Esophagus (tissue), 2 donors: ENCODE results near the gene CAPN9. TPM values are rescaled to one million over a fixed set of nuclear protein-coding genes. Genes with fewer than 3 reads are reported as not detected.

ENCODE experiments used
- H3K27ac ChIP-seq, 2 donors: one replicate each; pipeline ENCODE4 v1.5.1; 2013; ENCODE audit warnings: low read depth in 2 of 2, mild to moderate bottlenecking in 2 of 2, inconsistent platforms in 1 of 2, low read length in 1 of 2, moderate library complexity in 1 of 2
- H3K27me3 ChIP-seq, 2 donors: one replicate each; pipeline ENCODE4 v1.6.1; 2013; ENCODE audit warnings: low read length in 2 of 2, control low read depth in 1 of 2, mild to moderate bottlenecking in 1 of 2; ENCODE audit not compliant: insufficient read depth in 2 of 2, control insufficient read depth in 1 of 2
- H3K36me3 ChIP-seq, 2 donors: one replicate each; pipeline ENCODE4 v1.6.1; 2013; ENCODE audit warnings: low read length in 1 of 2; ENCODE audit not compliant: control insufficient read depth in 2 of 2, insufficient read depth in 2 of 2
- H3K4me1 ChIP-seq, 2 donors: one replicate each; pipeline ENCODE4 v1.6.1; 2013; ENCODE audit warnings: low read length in 1 of 2; ENCODE audit not compliant: control insufficient read depth in 2 of 2, insufficient read depth in 2 of 2
- H3K4me3 ChIP-seq, 2 donors: one replicate each; pipeline ENCODE4 v1.5.1; 2013; ENCODE audit warnings: low read length in 2 of 2, mild to moderate bottlenecking in 2 of 2, low read depth in 1 of 2, moderate library complexity in 1 of 2
- H3K9me3 ChIP-seq, 2 donors: one replicate each; pipeline ENCODE4 v1.6.1; 2013; ENCODE audit warnings: mild to moderate bottlenecking in 2 of 2, low read depth in 1 of 2, low read length in 1 of 2, moderate library complexity in 1 of 2; ENCODE audit not compliant: control insufficient read depth in 2 of 2, insufficient read depth in 1 of 2
- WGBS, 2 donors: extraction: QIAGEN DNeasy Blood & Tissue Kit; methylation state at CpG; one replicate each; pipeline ENCODE4 v1.1.7; 2013; 5-methylcytosine and 5-hydroxymethylcytosine counted together
- polyA plus RNA-seq, 2 donors: library from polyadenylated mRNA; stranded (reverse); fragments of 200-250 nt; gene quantifications; one replicate each; pipeline ENCODE4 v1.2.3, GENCODE V29; 2013
- donor health status: healthy with polysubstance abuse.
- donor health status: Bipolar disorder and iron deficiency.

Gene CAPN9
- polyA plus RNA-seq, 2 donors, result 0.06 TPM; not detected in 1

DNA sequence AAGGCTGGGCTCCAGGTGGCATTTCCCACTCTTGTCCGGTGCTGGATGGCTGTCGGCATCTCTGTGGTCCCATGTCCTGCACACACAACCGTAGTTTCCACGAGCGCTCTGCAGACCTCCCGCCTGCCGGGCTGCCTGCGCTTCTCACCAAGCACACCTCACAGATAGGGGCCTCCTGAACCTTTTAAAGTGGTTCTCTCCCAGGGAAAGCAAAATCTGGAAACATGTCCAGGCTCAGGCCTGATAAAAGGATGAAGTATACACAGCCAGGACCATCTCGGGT, 46.2 kb downstream of the CAPN9 start:
- 90 to 94% methylated on average over 9 of the region's 9 CpGs for WGBS, 2 donors
- Histone ChIP-seq H3K27me3 (no peaks in the 10 kb centered on the region), H3K4me3 (no peak overlapping the region), H3K36me3 (no peaks in the 10 kb centered on the region), H3K9me3 (no peaks in the 10 kb centered on the region), H3K4me1 (no peaks in the 10 kb centered on the region), H3K27ac (no peak overlapping the region)

GRCh38 chr1:230794431-230794830, 47.2 kb downstream of the CAPN9 start:
- H3K36me3 ChIP-seq, result no peaks in the 10 kb centered on the region
- no peaks in the 10 kb centered on the region for H3K27me3 ChIP-seq
- 49 to 57% methylated on average over 5 of the region's 5 CpGs for WGBS, 2 donors
- H3K27ac ChIP-seq, result no peak overlapping the region
- H3K4me1 ChIP-seq, result no peaks in the 10 kb centered on the region
- H3K9me3 ChIP-seq, result no peaks in the 10 kb centered on the region
- H3K4me3 ChIP-seq, result no peak overlapping the region

DNA sequence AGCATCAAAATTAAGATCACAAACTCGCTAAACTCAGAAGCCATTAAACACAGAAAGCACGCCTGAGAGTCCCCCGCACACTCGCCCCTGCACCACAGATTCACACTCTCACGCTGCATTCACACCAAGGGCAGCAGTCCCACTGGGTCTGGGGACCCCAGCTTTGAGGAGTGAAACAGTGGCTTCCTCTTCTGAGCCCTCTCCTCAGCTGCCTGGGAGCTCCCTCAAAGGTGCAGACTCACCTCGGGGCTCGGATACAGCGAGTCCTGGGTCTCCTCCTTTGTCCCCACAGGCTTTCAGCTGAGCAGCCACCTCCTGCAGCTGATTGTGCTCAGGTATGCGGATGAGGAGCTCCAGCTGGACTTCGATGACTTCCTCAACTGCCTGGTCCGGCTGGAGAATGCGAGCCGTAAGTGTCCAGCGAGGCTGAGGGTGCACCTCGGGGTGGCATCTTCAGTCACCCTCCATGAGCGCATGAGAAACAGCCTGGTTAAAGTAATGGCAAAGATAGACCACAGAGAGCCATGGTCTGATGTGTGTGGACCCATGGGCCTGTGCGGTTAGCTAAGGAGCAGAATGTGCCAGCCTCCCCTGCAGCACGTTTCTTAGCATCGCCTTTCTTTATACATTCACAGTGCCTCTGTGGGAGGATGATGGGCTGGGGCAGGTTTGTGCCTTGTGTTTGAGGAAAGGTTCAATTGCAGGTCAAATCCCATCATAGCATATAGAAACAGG, 47.9 kb downstream of the CAPN9 start:
- Histone ChIP-seq H3K4me1 (no peaks in the 10 kb centered on the region), H3K36me3 (no peaks in the 10 kb centered on the region), H3K27ac (no peak overlapping the region), H3K27me3 (no peaks in the 10 kb centered on the region), H3K4me3 (no peak overlapping the region), H3K9me3 (no peaks in the 10 kb centered on the region)
- WGBS, 2 donors, result 86 to 87% methylated on average over 19 of the region's 19 CpGs

- H3K36me3 ChIP-seq, result no peaks in the 10 kb centered on the region
- H3K27me3 ChIP-seq, result no peaks in the 10 kb centered on the region
- H3K4me1 ChIP-seq, result no peaks in the 10 kb centered on the region
- H3K27ac ChIP-seq, result no peak overlapping the region
- WGBS, 2 donors, result 38 to 59% methylated on average over 2 of the region's 2 CpGs
- no peaks in the 10 kb centered on the region for H3K9me3 ChIP-seq
- no peak overlapping the region for H3K4me3 ChIP-seq
Measured at GRCh38 chr1:230796626-230797025, 49.4 kb downstream of the CAPN9 start.

- Histone ChIP-seq H3K36me3 (no peaks in the 10 kb centered on the region), H3K27ac (no peak overlapping the region), H3K27me3 (no peaks in the 10 kb centered on the region), H3K4me3 (no peak overlapping the region), H3K4me1 (no peaks in the 10 kb centered on the region), H3K9me3 (no peaks in the 10 kb centered on the region)
- 73 to 74% methylated on average over 13 of the region's 13 CpGs for WGBS, 2 donors
Measured at GRCh38 chr1:230797376-230797920, 50.3 kb downstream of the CAPN9 start.

DNA sequence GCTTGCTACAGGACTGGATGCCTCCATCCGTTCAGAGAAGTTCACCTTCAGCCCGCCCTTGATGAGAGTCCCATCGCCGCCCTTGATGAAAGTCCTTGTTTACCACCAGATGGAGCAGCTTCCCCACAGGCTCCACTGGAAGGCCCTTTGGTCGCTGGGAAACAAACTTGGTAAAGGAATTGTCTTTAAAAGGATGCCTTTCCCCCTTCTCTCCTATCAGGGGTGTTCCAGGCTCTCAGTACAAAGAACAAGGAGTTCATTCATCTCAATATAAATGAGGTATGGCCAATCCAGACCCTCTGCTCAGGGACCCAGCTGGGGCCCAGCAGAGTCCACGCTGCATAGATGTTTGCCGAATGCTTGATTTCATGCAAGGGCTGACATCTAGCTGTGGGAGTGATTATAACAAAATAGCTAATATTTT, 50.8 kb downstream of the CAPN9 start:
- Histone ChIP-seq H3K36me3 (no peaks in the 10 kb centered on the region), H3K4me1 (no peaks in the 10 kb centered on the region), H3K4me3 (no peak overlapping the region), H3K9me3 (no peaks in the 10 kb centered on the region), H3K27ac (no peak overlapping the region), H3K27me3 (no peaks in the 10 kb centered on the region)
- WGBS, 2 donors, result 26 to 33% methylated on average over 7 of the region's 7 CpGs

DNA sequence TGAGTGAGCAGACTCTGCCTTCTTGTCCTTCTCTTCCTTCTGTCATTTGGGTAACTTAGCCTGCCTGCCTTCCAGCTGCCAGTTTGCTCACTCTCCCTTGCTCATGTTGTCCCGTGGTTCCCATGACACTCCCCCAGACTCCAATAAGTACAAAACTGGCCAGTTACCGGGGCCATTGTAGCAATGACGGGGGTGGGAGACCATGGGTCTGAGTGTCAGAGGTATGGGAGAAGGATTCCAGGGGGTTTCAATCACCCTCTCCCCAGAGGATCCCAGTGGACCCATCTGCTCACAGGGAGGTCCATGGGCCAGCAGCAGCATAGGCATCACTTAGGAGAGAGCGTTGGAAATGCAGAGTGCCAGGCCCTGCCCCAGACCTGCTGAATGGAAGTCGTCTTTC, 51.3 kb downstream of the CAPN9 start:
- no peaks in the 10 kb centered on the region for H3K9me3 ChIP-seq
- H3K4me1 ChIP-seq, result no peaks in the 10 kb centered on the region
- WGBS, 2 donors, result 79 to 86% methylated on average over 5 of the region's 5 CpGs
- no peak overlapping the region for H3K4me3 ChIP-seq
- H3K36me3 ChIP-seq, result no peaks in the 10 kb centered on the region
- H3K27me3 ChIP-seq, result no peaks in the 10 kb centered on the region
- no peak overlapping the region for H3K27ac ChIP-seq

GRCh38 chr1:230800891-230801840, 54.0 kb downstream of the CAPN9 start:
- Histone ChIP-seq H3K9me3 (no peaks in the 10 kb centered on the region), H3K4me3 (no peak overlapping the region), H3K4me1 (no peaks in the 10 kb centered on the region), H3K36me3 (no peaks in the 10 kb centered on the region), H3K27me3 (no peaks in the 10 kb centered on the region), H3K27ac (no peak overlapping the region)
- 78 to 80% methylated on average over 9 of the region's 9 CpGs for WGBS, 2 donors

DNA sequence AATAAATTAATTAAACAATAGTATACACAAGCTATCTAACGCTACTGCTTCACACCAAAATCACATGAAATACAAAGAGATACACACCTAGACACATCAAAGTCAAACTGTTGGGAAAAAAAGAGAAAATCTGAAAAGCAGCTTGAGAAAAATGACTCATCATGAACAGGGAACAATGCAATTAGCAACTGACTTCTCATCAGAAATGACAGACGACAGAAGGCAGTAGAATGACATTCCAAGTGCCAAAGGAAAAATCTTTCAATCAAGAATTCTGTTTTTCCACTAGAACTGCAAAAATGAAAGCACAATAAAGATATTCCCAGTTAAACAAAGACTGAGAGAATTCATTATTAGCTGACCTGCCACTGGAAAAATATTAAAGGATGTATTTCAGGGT, 57.2 kb downstream of the CAPN9 start:
- Histone ChIP-seq H3K4me3 (no peak overlapping the region), H3K27ac (no peak overlapping the region), H3K36me3 (no peaks in the 10 kb centered on the region), H3K4me1 (no peaks in the 10 kb centered on the region), H3K9me3 (no peaks in the 10 kb centered on the region), H3K27me3 (no peaks in the 10 kb centered on the region)
- 76 to 87% methylated on average over 2 of the region's 2 CpGs for WGBS, 2 donors
